HG03103 (cell line): ENCODE measurements around the gene YDJC.
"Not testable (repeated sequence)": the region's sequence is repeated elsewhere in the genome, so short reads cannot be mapped to it uniquely, and the experiment has no call there.

Experiments
- ATAC-seq: cut with Tn5 transposase; IDR thresholded peaks from one replicate; pipeline ENCODE4 v1.9.1; 2021; ENCODE audit warnings: low read depth; ENCODE audit not compliant: unreplicated experiment

YDJC gene

GRCh38 chr22:21633481-21633880 is 3.7 kb upstream of the YDJC start:
- ATAC-seq: no peak

GRCh38 chr22:21632931-21633330 is 3.1 kb upstream of the YDJC start:
- no peak for ATAC-seq

- no peak for ATAC-seq
These were observed 2.5 kb upstream of the YDJC start, which contains the start of gene CCDC116 for GRCh38 chr22:21632237-21632895. TSS of gene CCDC116 (plus strand) at chr22:21632760. CDS start at chr22:21633182, 422 bp downstream.

- ATAC-seq: no peak
These were observed 1.2 kb upstream of the YDJC start for GRCh38 chr22:21631025-21631424.

GRCh38 chr22:21628386-21629254 is 1.2 kb downstream of the YDJC start:
- ATAC-seq: no peak

- ATAC-seq: no peak
These were observed 2.9 kb downstream of the YDJC start for GRCh38 chr22:21626735-21627469.

GRCh38 chr22:21626073-21626734 is 3.6 kb downstream of the YDJC start:
- no peak for ATAC-seq

GRCh38 chr22:21624880-21625791 is 4.7 kb downstream of the YDJC start:
- ATAC-seq: no peak

GRCh38 chr22:21624120-21624879 is 5.5 kb downstream of the YDJC start:
- no peak for ATAC-seq

GRCh38 chr22:21623648-21623970 is 6.2 kb downstream of the YDJC start:
- ATAC-seq: no peak

GRCh38 chr22:21622919-21623647 is 6.7 kb downstream of the YDJC start:
- no peak for ATAC-seq

GRCh38 chr22:21622011-21622918 is 7.6 kb downstream of the YDJC start:
- ATAC-seq: no peak

- no peak for ATAC-seq
These were observed 8.8 kb downstream of the YDJC start for GRCh38 chr22:21621025-21621424.

GRCh38 chr22:21617337-21617736 is 12.5 kb downstream of the YDJC start:
- ATAC-seq: not testable (repeated sequence)

- ATAC-seq: no peak
These were observed 14.1 kb downstream of the YDJC start for GRCh38 chr22:21615731-21616130.

- no peak for ATAC-seq
These were observed 16.1 kb downstream of the YDJC start for GRCh38 chr22:21613553-21614233.

- ATAC-seq: no peak
These were observed 17.0 kb downstream of the YDJC start for GRCh38 chr22:21612858-21613257.
